IMR-90 (cell line): ENCODE measurements around the gene CNOT6. TPM values are rescaled to one million over a fixed set of nuclear protein-coding genes. Genes with fewer than 3 reads are reported as not detected.

ENCODE experiments used
- ATAC-seq: fragments of 200-7000 bp; cut with Tn5 transposase; 2 replicates; pipeline ENCODE4 v1.9.1; 2020; ENCODE audit warnings: low read depth, mild to moderate bottlenecking, moderate library complexity
- BruUV-seq: library from RNA; stranded (reverse); fragments of 400-500 nt; replicated peaks from 2 replicates; lab custom pipeline; 2021; lab: Mats Ljungman, UMichigan
- CTCF ChIA-PET: fragments of 300-600 bp; formaldehyde crosslinking; extraction: SDS; loops from one replicate; lab custom pipeline; 2021; ENCODE audit warnings: antibody characterized with exemption; lab: Yijun Ruan, JAX
- POLR2A ChIA-PET: fragments of 300-600 bp; sonication (Branson Sonifier 250); formaldehyde crosslinking; loops from one replicate; lab custom pipeline; 2022; ENCODE audit warnings: antibody characterized with exemption; ENCODE audit not compliant: unreplicated experiment; lab: Charles Lee
- DNase-seq: peaks from one replicate; pipeline ENCODE4 v3.0.0; 2013
- H2AFZ ChIP-seq: replicated peaks from 2 replicates; pipeline ENCODE3; 2013; ENCODE audit warnings: low read length, mild to moderate bottlenecking; ENCODE audit not compliant: poor library complexity
- H2AK5ac ChIP-seq: 2 replicates; pipeline ENCODE4 v1.6.1; 2013; ENCODE audit warnings: low read depth, low read length, inconsistent platforms
- H2AK9ac ChIP-seq: replicated peaks from 2 replicates; pipeline ENCODE3; 2013; ENCODE audit warnings: mild to moderate bottlenecking, low read depth, low read length, moderate library complexity; ENCODE audit not compliant: poor library complexity
- H2BK120ac ChIP-seq: 2 replicates; pipeline ENCODE4 v1.6.1; 2013; ENCODE audit warnings: low read depth, low read length, inconsistent platforms
- H2BK15ac ChIP-seq: 3 replicates; pipeline ENCODE4 v1.6.1; 2013; ENCODE audit warnings: low read depth, low read length, inconsistent platforms
- H2BK20ac ChIP-seq: 2 replicates; pipeline ENCODE4 v1.6.1; 2013; ENCODE audit warnings: low read depth, mild to moderate bottlenecking, inconsistent platforms, low read length, moderate library complexity
- H2BK5ac ChIP-seq: 2 replicates; pipeline ENCODE4 v1.6.1; 2013; ENCODE audit warnings: mild to moderate bottlenecking, low read depth, low read length, inconsistent platforms; ENCODE audit not compliant: poor library complexity, severe bottlenecking
- H3K14ac ChIP-seq: replicated peaks from 2 replicates; pipeline ENCODE4 v1.6.1; 2013; ENCODE audit warnings: low read depth, low read length, inconsistent platforms
- H3K18ac ChIP-seq: 2 replicates; pipeline ENCODE4 v1.6.1; 2013; ENCODE audit warnings: low read depth, low read length, control low read depth
- H3K23ac ChIP-seq: 2 replicates; pipeline ENCODE4 v1.6.1; 2013; ENCODE audit warnings: low read depth, low read length, inconsistent platforms
- H3K27ac ChIP-seq: 2 replicates; pipeline ENCODE4 v1.5.1; 2013; ENCODE audit warnings: mild to moderate bottlenecking, control low read depth, low read length; ENCODE audit not compliant: insufficient read depth
- H3K27me3 ChIP-seq: 2 replicates; pipeline ENCODE4 v1.6.1; 2013; ENCODE audit warnings: low read length; ENCODE audit not compliant: control insufficient read depth, insufficient read depth
- H3K36me3 ChIP-seq: 2 replicates; pipeline ENCODE4 v1.6.1; 2013; ENCODE audit warnings: low read length, mixed read lengths; ENCODE audit not compliant: control insufficient read depth, insufficient read depth
- H3K4ac ChIP-seq: 2 replicates; pipeline ENCODE4 v1.6.1; 2013; ENCODE audit warnings: low read depth, low read length, inconsistent platforms
- H3K4me1 ChIP-seq: 2 replicates; pipeline ENCODE4 v1.6.1; 2013; ENCODE audit warnings: low read length, mixed read lengths; ENCODE audit not compliant: control insufficient read depth, insufficient read depth
- H3K4me2 ChIP-seq: 2 replicates; pipeline ENCODE4 v1.6.1; 2013; ENCODE audit warnings: low read depth, mild to moderate bottlenecking, control low read depth, low read length, moderate library complexity
- H3K4me3 ChIP-seq: 2 replicates; pipeline ENCODE4 v1.5.1; 2013; ENCODE audit warnings: low read depth, mild to moderate bottlenecking, control low read depth, low read length, moderate library complexity; ENCODE audit not compliant: insufficient read depth
- H3K56ac ChIP-seq: 2 replicates; pipeline ENCODE4 v1.6.1; 2013; ENCODE audit warnings: low read length, inconsistent platforms; ENCODE audit not compliant: insufficient read depth; ENCODE audit errors: extremely low read depth
- H3K79me1 ChIP-seq, 2 experiments: 2 replicates each; pipeline ENCODE4 v1.6.1; 2013; ENCODE audit warnings: low read length in 2 of 2, inconsistent platforms in 1 of 2, low read depth in 1 of 2
- H3K9ac ChIP-seq: 2 replicates; pipeline ENCODE4 v1.6.1; 2013; ENCODE audit warnings: low read depth, low read length, control low read depth
- H3K9me1 ChIP-seq: 2 replicates; pipeline ENCODE4 v1.6.1; 2013; ENCODE audit warnings: low read length, inconsistent platforms; ENCODE audit not compliant: insufficient read depth
- H3K9me3 ChIP-seq: 2 replicates; pipeline ENCODE4 v1.6.1; 2013; ENCODE audit warnings: low read length; ENCODE audit not compliant: control insufficient read depth, insufficient read depth
- H4K20me1 ChIP-seq: 2 replicates; pipeline ENCODE4 v1.6.1; 2013; ENCODE audit warnings: low read length, inconsistent platforms; ENCODE audit not compliant: insufficient read depth
- H4K5ac ChIP-seq: 2 replicates; pipeline ENCODE4 v1.6.1; 2013; ENCODE audit warnings: mild to moderate bottlenecking, low read depth, low read length, control low read depth
- H4K8ac ChIP-seq, 2 experiments: 2 replicates each; pipeline ENCODE4 v1.6.1; 2013; ENCODE audit warnings: low read depth in 2 of 2, low read length in 2 of 2, control low read depth in 1 of 2, inconsistent platforms in 1 of 2
- H4K91ac ChIP-seq: 2 replicates; pipeline ENCODE4 v1.6.1; 2013; ENCODE audit warnings: low read depth, low read length, inconsistent platforms; ENCODE audit not compliant: insufficient read depth
- BHLHE40 ChIP-seq: fragments of 150-350 bp; IDR thresholded peaks from 2 replicates; pipeline ENCODE4 v1.6.1; 2016; ENCODE audit warnings: mild to moderate bottlenecking, low read depth, low read length
- CEBPB ChIP-seq: IDR thresholded peaks from 2 replicates; pipeline ENCODE4 v1.6.1; 2012; ENCODE audit warnings: low read depth, low read length, improper control_type of control experiment
- CHD1 ChIP-seq: IDR thresholded peaks from 2 replicates; pipeline ENCODE4 v1.6.1; 2012; ENCODE audit warnings: low read depth, low read length, improper control_type of control experiment
- FOS ChIP-seq: fragments of 150-350 bp; IDR thresholded peaks from 2 replicates; pipeline ENCODE4 v1.6.1; 2016; ENCODE audit warnings: low read depth, low read length
- MAFK ChIP-seq: IDR thresholded peaks from 2 replicates; pipeline ENCODE4 v1.6.1; 2012; ENCODE audit warnings: low read depth, low read length, improper control_type of control experiment
- MAZ ChIP-seq: IDR thresholded peaks from 2 replicates; pipeline ENCODE4 v1.6.1; 2012; ENCODE audit warnings: low read depth, mild to moderate bottlenecking, low read length, improper control_type of control experiment, moderate library complexity, borderline replicate concordance
- MXI1 ChIP-seq: IDR thresholded peaks from 2 replicates; pipeline ENCODE4 v1.6.1; 2012; ENCODE audit warnings: low read depth, mild to moderate bottlenecking, low read length, moderate library complexity, borderline replicate concordance
- NFE2L2 ChIP-seq: fragments of 150-350 bp; IDR thresholded peaks from 2 replicates; pipeline ENCODE4 v1.6.1; 2016; ENCODE audit warnings: low read depth, mild to moderate bottlenecking, low read length
- POLR2A ChIP-seq: IDR thresholded peaks from 2 replicates; pipeline ENCODE4 v1.6.1; 2012; ENCODE audit warnings: mild to moderate bottlenecking, low read depth, low read length
- RAD21 ChIP-seq: IDR thresholded peaks from 2 replicates; pipeline ENCODE4 v1.6.1; 2012; ENCODE audit warnings: low read length, improper control_type of control experiment
- RCOR1 ChIP-seq: IDR thresholded peaks from 2 replicates; pipeline ENCODE4 v1.6.1; 2012; ENCODE audit warnings: mild to moderate bottlenecking, low read length, improper control_type of control experiment; ENCODE audit not compliant: insufficient replicate concordance
- RFX5 ChIP-seq: IDR thresholded peaks from 2 replicates; pipeline ENCODE4 v1.8.0; 2012; ENCODE audit warnings: low read depth, mild to moderate bottlenecking, low read length, moderate library complexity
- SMC3 ChIP-seq: fragments of 150-350 bp; IDR thresholded peaks from 2 replicates; pipeline ENCODE4 v1.6.1; 2016; ENCODE audit warnings: low read depth, mild to moderate bottlenecking, antibody characterized with exemption, low read length, moderate library complexity
- WGBS, 2 experiments: methylation state at CpG; one replicate each; pipeline versions ENCODE4 v1.1.5 to v1.1.7; 2013; ENCODE audit warnings: missing lambda C conversion rate in 2 of 2; ENCODE audit not compliant: insufficient read length in 1 of 2; ENCODE audit errors: extremely low coverage in 2 of 2; 5-methylcytosine and 5-hydroxymethylcytosine counted together
- dilution Hi-C: fragments of 300-500 bp; cut with HindIII; formaldehyde crosslinking; loops from one replicate; pipeline ENCODE4 v1.14.3; 2018; ENCODE audit warnings: low sequenced_read_pairs; ENCODE audit not compliant: unreplicated experiment
- in situ Hi-C: fragments of 300-500 bp; cut with MboI; formaldehyde crosslinking; loops from 3 replicates; pipeline ENCODE4 v1.14.3; 2019; ENCODE audit warnings: low sequenced_read_pairs, inconsistent platforms, mixed read lengths
- intact Hi-C: fragments of 100-400 bp; cut with micrococcal nuclease; formaldehyde crosslinking; loops from 2 replicates; pipeline ENCODE4 v1.10.0; 2022
- polyA plus RNA-seq, 3 experiments: library from polyadenylated mRNA; depleted of rRNA; stranded (reverse); fragments of >200 nt; gene quantifications; 2 replicates each; pipeline ENCODE4 v1.2.3, GENCODE V29; 2012; ENCODE audit warnings: low replicate concordance in 1 of 3
- total RNA-seq: library from RNA; depleted of rRNA; stranded (reverse); fragments of >200 nt; gene quantifications from 2 replicates; pipeline ENCODE4 v1.2.3, GENCODE V29; 2012
- TF ChIP-seq, protein P1 (sequence below): conservative IDR thresholded peaks from 2 replicates; pipeline ENCODE4 v1.5.1; 2012; ENCODE audit warnings: mild to moderate bottlenecking, low read depth, low read length, improper control_type of control experiment
- TF ChIP-seq, protein P2 (sequence below): fragments of 150-350 bp; IDR thresholded peaks from 2 replicates; pipeline ENCODE4 v1.6.1; 2017; ENCODE audit warnings: mild to moderate bottlenecking, antibody characterized with exemption, low read length, low read depth
- TF ChIP-seq, protein P3 (sequence below): fragments of 150-350 bp; IDR thresholded peaks from 2 replicates; pipeline ENCODE4 v1.6.1; 2016; ENCODE audit warnings: low read depth, mild to moderate bottlenecking, low read length, moderate library complexity, borderline replicate concordance

Gene CNOT6
- total and polyA plus RNA-seq, 2 of the 4 experiments (the other 2 are of a cell fraction) = 9.7 to 10.8 TPM

DNA sequence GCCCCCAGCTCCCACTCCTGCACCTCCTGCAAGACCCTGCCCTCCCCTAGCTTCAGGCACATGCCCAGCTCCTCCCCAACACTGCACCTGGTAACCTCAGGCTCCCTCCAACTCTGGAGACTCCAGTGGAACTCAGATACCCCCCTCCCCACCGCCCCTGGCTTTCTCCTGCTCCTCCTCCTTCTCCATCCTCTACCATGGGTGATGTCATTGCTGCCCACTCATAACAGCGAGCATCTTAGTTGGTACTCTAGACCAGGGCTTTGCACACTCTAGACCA lies 24.7 kb upstream of the CNOT6 start:
- Histone ChIP-seq H3K4me3 (no peak overlapping the region), H3K14ac (no peak overlapping the region), H4K20me1 (no peaks in the 10 kb centered on the region), H2BK120ac (no peak overlapping the region), H3K4me1 (no peaks in the 10 kb centered on the region), H2AK9ac (no peak overlapping the region), H2AK5ac (no peak overlapping the region), H3K23ac (no peak overlapping the region), H3K27me3 (peaks cover 11% of the 10 kb centered on the region), H3K18ac (no peak overlapping the region), H3K79me1 (no peaks in the 10 kb centered on the region), H3K36me3 (no peaks in the 10 kb centered on the region), H4K8ac (no peak overlapping the region), H3K4me2 (no peak overlapping the region), H3K9ac (no peak overlapping the region), H3K27ac (no peak overlapping the region), H4K5ac (no peak overlapping the region), H4K91ac (no peak overlapping the region), H2BK20ac (no peak overlapping the region), H3K56ac (no peak overlapping the region), H3K4ac (no peak overlapping the region), H2BK5ac (no peak overlapping the region), H3K9me3 (no peaks in the 10 kb centered on the region; the same call in 1 of the 2 replicates), H2BK15ac (no peak overlapping the region), H3K9me1 (no peaks in the 10 kb centered on the region), H2AFZ (no peak overlapping the region)
- POLR2A ChIA-PET = no interaction called here
- CTCF ChIA-PET = no interaction called here
- 47% methylated on average over 2 of the region's 2 CpGs; no CpG with 5 or more reads in 1 of the 2 experiments for WGBS, 2 experiments
- BruUV-seq = no TSS peak
- in situ Hi-C loops = loop anchor here (25.0 kb wide), 1 partner anchor 332 kb away; no protein-coding TSS in a partner anchor
- TF ChIP-seq MXI1 = no peak
- TF ChIP-seq SMC3 = no peak
- TF ChIP-seq, protein P1, sequence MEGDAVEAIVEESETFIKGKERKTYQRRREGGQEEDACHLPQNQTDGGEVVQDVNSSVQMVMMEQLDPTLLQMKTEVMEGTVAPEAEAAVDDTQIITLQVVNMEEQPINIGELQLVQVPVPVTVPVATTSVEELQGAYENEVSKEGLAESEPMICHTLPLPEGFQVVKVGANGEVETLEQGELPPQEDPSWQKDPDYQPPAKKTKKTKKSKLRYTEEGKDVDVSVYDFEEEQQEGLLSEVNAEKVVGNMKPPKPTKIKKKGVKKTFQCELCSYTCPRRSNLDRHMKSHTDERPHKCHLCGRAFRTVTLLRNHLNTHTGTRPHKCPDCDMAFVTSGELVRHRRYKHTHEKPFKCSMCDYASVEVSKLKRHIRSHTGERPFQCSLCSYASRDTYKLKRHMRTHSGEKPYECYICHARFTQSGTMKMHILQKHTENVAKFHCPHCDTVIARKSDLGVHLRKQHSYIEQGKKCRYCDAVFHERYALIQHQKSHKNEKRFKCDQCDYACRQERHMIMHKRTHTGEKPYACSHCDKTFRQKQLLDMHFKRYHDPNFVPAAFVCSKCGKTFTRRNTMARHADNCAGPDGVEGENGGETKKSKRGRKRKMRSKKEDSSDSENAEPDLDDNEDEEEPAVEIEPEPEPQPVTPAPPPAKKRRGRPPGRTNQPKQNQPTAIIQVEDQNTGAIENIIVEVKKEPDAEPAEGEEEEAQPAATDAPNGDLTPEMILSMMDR = no peak
- TF ChIP-seq NFE2L2 = no peak
- TF ChIP-seq MAZ = no peak
- TF ChIP-seq BHLHE40 = no peak
- TF ChIP-seq RAD21 = no peak
- no peak for TF ChIP-seq CHD1
- TF ChIP-seq CEBPB = no peak
- TF ChIP-seq, protein P2, sequence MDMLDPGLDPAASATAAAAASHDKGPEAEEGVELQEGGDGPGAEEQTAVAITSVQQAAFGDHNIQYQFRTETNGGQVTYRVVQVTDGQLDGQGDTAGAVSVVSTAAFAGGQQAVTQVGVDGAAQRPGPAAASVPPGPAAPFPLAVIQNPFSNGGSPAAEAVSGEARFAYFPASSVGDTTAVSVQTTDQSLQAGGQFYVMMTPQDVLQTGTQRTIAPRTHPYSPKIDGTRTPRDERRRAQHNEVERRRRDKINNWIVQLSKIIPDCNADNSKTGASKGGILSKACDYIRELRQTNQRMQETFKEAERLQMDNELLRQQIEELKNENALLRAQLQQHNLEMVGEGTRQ = no peak
- TF ChIP-seq POLR2A = no peak
- no peak for TF ChIP-seq RCOR1
- TF ChIP-seq MAFK = no peak
- no peak for TF ChIP-seq FOS
- TF ChIP-seq, protein P3, sequence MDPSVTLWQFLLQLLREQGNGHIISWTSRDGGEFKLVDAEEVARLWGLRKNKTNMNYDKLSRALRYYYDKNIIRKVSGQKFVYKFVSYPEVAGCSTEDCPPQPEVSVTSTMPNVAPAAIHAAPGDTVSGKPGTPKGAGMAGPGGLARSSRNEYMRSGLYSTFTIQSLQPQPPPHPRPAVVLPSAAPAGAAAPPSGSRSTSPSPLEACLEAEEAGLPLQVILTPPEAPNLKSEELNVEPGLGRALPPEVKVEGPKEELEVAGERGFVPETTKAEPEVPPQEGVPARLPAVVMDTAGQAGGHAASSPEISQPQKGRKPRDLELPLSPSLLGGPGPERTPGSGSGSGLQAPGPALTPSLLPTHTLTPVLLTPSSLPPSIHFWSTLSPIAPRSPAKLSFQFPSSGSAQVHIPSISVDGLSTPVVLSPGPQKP = no peak
- no peak for TF ChIP-seq RFX5
- DNase-seq = no peak
- dilution Hi-C loops = no loop called here
- intact Hi-C loops = no loop called here
- no peak for ATAC-seq
